Upper lobe of left lung (tissue), 4 donors: ENCODE data around the gene LIN52.

Experiments used
- CTCF ChIP-seq, 6 experiments: fragments of 450-650 bp in 4 of 6; fragments of 200-600 bp in 2 of 6; sonication (generic) in 2 of 6; IDR thresholded peaks; one replicate each; pipeline ENCODE4 v1.5.1; 2016 to 2019; ENCODE audit warnings: antibody characterized with exemption in 6 of 6
- EP300 ChIP-seq, 4 donors: sonication (generic); formaldehyde crosslinking; IDR thresholded peaks; one replicate each; pipeline ENCODE4 v1.5.1; 2017; ENCODE audit warnings: antibody characterized with exemption in 4 of 4, control low read depth in 2 of 4
- POLR2A ChIP-seq, 4 donors: fragments of 450-650 bp; IDR thresholded peaks; one replicate each; pipeline ENCODE4 v1.5.1; 2016 to 2017; ENCODE audit warnings: antibody characterized with exemption in 4 of 4, mild to moderate bottlenecking in 2 of 4
- POLR2AphosphoS5 ChIP-seq, 2 donors: sonication (generic); formaldehyde crosslinking; IDR thresholded peaks; one replicate each; pipeline ENCODE4 v1.5.1; 2017; ENCODE audit warnings: antibody characterized with exemption in 2 of 2

GRCh38 chr14:74045522-74045921 lies 39.2 kb upstream of the LIN52 start:
- TF ChIP-seq CTCF (IDR thresholded peaks at IDR 0.05) (no peak), POLR2AphosphoS5 (IDR thresholded peaks at IDR 0.05) (no peak), POLR2A (IDR thresholded peaks at IDR 0.05) (no peak), EP300 (IDR thresholded peaks at IDR 0.05) (no peak)
